Retinal pigment epithelial cell (primary cell): ENCODE measurements around the gene KIF16B.

ENCODE experiments used
- DNase-seq: peaks from one replicate; pipeline ENCODE4 v3.0.0-alpha.2; 2010; ENCODE audit warnings: low read depth
- H3K4me3 ChIP-seq: 2 replicates; pipeline ENCODE4 v1.5.1; 2011; ENCODE audit warnings: mild to moderate bottlenecking, low read length, control low read depth, moderate library complexity
- CTCF ChIP-seq: conservative IDR thresholded peaks from 2 replicates; pipeline ENCODE4 v1.5.1; 2011; ENCODE audit warnings: low read depth, low read length, control low read depth, inconsistent platforms

The KIF16B gene

GRCh38 chr20:16405254-16405653 is 168.0 kb downstream of the KIF16B start:
- TF ChIP-seq CTCF: no peak
- no peak for DNase-seq
- no peak overlapping the region for H3K4me3 ChIP-seq

DNA sequence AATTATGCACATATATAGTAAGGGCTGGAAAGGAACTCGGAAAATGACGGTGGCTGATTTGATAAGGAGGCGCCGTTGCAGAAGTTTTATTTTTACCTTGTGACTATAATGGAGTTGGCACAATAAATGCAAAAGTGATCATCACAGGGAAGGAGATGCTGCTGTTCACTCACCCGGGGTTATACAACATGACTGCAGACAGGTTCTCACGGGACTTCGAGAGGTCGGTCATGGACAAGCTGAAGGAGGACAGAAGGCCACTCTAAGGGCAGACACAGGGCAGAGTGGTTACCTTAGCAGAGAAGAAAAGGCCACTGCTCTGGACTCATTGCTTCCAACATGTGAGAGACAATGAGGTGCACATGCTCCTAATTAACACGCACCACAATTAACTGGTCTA is 168.6 kb downstream of the KIF16B start:
- DNase-seq: no peak
- no peak for TF ChIP-seq CTCF
- H3K4me3 ChIP-seq: no peak overlapping the region

DNA sequence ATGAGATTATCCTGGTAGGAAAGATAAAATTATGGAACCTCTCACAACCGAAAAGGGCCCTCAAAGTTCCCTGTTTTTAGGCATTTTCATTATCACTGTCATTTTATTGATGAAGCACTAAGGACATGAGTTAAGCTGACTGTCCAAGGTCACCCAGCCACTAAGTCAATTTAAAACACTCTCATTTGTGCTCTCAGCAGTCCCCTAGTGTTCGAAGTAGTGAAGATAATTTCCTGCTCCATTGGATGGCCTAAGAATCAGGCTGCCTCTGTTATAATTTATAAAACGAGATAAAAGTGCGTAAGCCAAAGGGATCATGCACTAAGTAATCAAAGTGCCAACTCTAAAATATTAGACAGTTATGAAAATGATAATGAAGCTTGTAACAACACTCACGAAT is 169.1 kb downstream of the KIF16B start:
- TF ChIP-seq CTCF: no peak
- no peak for DNase-seq
- H3K4me3 ChIP-seq: no peak overlapping the region

DNA sequence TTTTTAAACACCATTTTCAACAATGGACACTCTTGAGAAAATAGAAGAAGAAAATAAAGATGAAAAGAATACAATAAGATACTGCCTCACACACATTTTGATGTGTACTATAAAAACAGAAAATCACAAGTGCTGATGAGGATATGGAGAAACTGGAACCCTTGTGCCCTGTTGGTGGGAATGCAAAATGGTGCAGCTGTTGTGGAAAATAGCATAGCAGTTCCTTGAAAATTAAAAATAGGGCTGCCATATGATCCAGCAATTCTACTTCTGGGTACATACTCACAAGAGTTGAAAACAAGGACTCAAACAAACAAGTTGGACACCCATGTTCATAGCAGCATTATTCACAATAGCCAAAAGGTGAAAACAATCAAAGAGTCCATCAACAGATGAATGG is 173.0 kb downstream of the KIF16B start:
- no peak overlapping the region for H3K4me3 ChIP-seq
- DNase-seq: no peak
- TF ChIP-seq CTCF: no peak

DNA sequence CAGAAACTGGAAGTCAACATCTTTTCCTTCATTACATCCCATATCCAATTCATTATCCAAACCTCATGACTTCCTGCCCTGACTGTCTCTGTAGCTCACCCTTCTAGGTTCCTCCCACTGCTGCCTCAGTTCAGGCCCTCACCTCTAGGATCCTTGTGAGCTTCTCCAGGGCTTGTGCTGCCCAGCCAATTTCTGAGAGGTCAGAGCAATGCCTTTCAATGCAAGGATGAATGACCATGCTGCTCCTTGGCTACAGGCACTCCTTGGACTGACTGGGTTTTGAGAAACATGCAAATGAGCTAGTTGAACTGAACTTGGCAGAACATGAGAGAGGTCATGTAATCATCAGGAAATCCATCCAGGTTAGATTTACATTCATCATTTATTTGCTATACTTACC is 173.4 kb downstream of the KIF16B start:
- no peak for DNase-seq
- no peak for TF ChIP-seq CTCF
- no peak overlapping the region for H3K4me3 ChIP-seq

DNA sequence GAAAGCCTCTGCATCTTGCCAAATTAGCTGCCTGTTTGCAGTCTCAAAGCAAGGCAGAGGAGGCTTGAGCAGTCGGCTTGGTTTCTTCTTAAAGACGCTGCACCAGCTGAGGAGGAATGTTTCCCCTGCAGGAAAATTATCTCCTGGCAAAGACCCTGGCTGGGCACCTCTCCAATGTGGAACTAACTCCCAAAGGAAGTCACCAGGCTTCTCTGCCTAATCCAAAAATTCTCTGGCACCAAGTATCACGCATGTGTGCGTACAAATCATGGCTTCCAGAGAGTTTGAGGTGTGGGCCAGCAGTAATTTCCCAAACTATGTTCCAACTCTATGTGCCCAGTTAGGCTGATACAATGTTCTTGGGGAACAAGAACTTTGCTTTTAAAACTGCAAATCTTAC is 176.2 kb downstream of the KIF16B start:
- no peak for TF ChIP-seq CTCF
- no peak overlapping the region for H3K4me3 ChIP-seq
- DNase-seq: peak; percentile 39

DNA sequence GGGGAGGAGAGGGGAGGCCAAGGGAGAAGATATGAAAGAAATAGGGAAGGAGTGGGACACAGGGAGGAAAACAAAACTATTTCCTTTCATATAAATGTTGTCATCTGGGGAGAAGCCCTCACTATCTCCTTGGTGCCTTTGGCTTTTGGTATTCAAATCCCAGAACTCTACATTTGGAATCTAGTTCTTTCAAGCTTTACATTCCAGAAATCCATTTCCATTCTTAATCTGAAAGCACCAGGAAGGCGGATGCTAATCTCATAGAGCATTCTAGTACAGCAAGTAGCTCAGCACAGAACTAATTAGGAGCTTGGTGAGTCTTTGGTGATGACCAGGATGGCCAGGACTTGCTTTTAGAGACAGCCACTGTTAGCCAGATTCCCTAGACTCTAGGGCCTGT is 177.9 kb downstream of the KIF16B start:
- DNase-seq: no peak
- H3K4me3 ChIP-seq: no peak overlapping the region
- TF ChIP-seq CTCF: no peak
